Ectodermal cell (in vitro differentiated cells): ENCODE results near the gene BDKRB2.

Source experiments
- H3K27ac ChIP-seq: 2 replicates; pipeline ENCODE4 v1.7.0; 2013; ENCODE audit warnings: mild to moderate bottlenecking, low read depth, low read length; ENCODE audit not compliant: insufficient read depth, poor library complexity, severe bottlenecking
- H3K27me3 ChIP-seq: 2 replicates; pipeline ENCODE4 v1.7.0; 2013; ENCODE audit warnings: mild to moderate bottlenecking, low read length; ENCODE audit not compliant: insufficient read depth, control insufficient read depth, poor library complexity, severe bottlenecking
- H3K36me3 ChIP-seq: one replicate; pipeline ENCODE4 v1.7.0; 2013; ENCODE audit warnings: low read length; ENCODE audit not compliant: control insufficient read depth, insufficient read depth
- H3K4me1 ChIP-seq: one replicate; pipeline ENCODE4 v1.7.0; 2013; ENCODE audit warnings: low read length; ENCODE audit not compliant: control insufficient read depth, insufficient read depth
- H3K4me3 ChIP-seq: 2 replicates; pipeline ENCODE4 v1.7.0; 2013; ENCODE audit warnings: low read depth, low read length, control low read depth; ENCODE audit not compliant: insufficient read depth
- H3K9me3 ChIP-seq: 2 replicates; pipeline ENCODE4 v1.7.0; 2013; ENCODE audit warnings: mild to moderate bottlenecking, low read length, moderate library complexity; ENCODE audit not compliant: control insufficient read depth
- WGBS, 2 experiments: methylation state at CpG; one replicate each; pipeline ENCODE4 v1.1.7; 2013; ENCODE audit warnings: missing lambda C conversion rate in 2 of 2; 5-methylcytosine and 5-hydroxymethylcytosine counted together

Gene BDKRB2

GRCh38 chr14:96201157-96201556 is 3.5 kb upstream of the BDKRB2 start:
- H3K9me3 ChIP-seq, result no peaks in the 10 kb centered on the region
- no peak overlapping the region for H3K4me3 ChIP-seq
- peaks cover 9% of the 10 kb centered on the region for H3K27me3 ChIP-seq
- H3K27ac ChIP-seq, result no peak overlapping the region
- no peaks in the 10 kb centered on the region for H3K36me3 ChIP-seq
- peaks cover 4% of the 10 kb centered on the region for H3K4me1 ChIP-seq
- 94% methylated on average over 8 of the region's 8 CpGs for WGBS, 2 experiments

- peaks cover 9% of the 10 kb centered on the region for H3K27me3 ChIP-seq
- no peak overlapping the region for H3K27ac ChIP-seq
- H3K9me3 ChIP-seq, result no peaks in the 10 kb centered on the region
- peaks cover 4% of the 10 kb centered on the region for H3K4me1 ChIP-seq
- 85 to 87% methylated on average over 10 of the region's 10 CpGs for WGBS, 2 experiments
- no peak overlapping the region for H3K4me3 ChIP-seq
- H3K36me3 ChIP-seq, result no peaks in the 10 kb centered on the region
Measured at GRCh38 chr14:96201965-96202364, 2.7 kb upstream of the BDKRB2 start.

- no peak overlapping the region for H3K4me3 ChIP-seq
- H3K9me3 ChIP-seq, result no peaks in the 10 kb centered on the region
- H3K27me3 ChIP-seq, result peaks cover 9% of the 10 kb centered on the region
- no peak overlapping the region for H3K27ac ChIP-seq
- no peaks in the 10 kb centered on the region for H3K36me3 ChIP-seq
- peaks cover 4% of the 10 kb centered on the region for H3K4me1 ChIP-seq
- 91 to 93% methylated on average over 11 of the region's 11 CpGs for WGBS, 2 experiments
Measured at GRCh38 chr14:96202441-96203094, 2.1 kb upstream of the BDKRB2 start.

GRCh38 chr14:96203116-96203515 is 1.5 kb upstream of the BDKRB2 start:
- no peaks in the 10 kb centered on the region for H3K9me3 ChIP-seq
- peaks cover 9% of the 10 kb centered on the region for H3K27me3 ChIP-seq
- no peak overlapping the region for H3K4me3 ChIP-seq
- WGBS, 2 experiments, result 96 to 97% methylated on average over 3 of the region's 3 CpGs
- peaks cover 4% of the 10 kb centered on the region for H3K4me1 ChIP-seq
- H3K27ac ChIP-seq, result no peak overlapping the region
- no peaks in the 10 kb centered on the region for H3K36me3 ChIP-seq

GRCh38 chr14:96203635-96204034 is 1.0 kb upstream of the BDKRB2 start:
- 91 to 93% methylated on average over 1 of the region's 1 CpG for WGBS, 2 experiments
- H3K36me3 ChIP-seq, result no peaks in the 10 kb centered on the region
- H3K27me3 ChIP-seq, result peaks cover 9% of the 10 kb centered on the region
- peaks cover 4% of the 10 kb centered on the region for H3K4me1 ChIP-seq
- no peak overlapping the region for H3K4me3 ChIP-seq
- H3K9me3 ChIP-seq, result no peaks in the 10 kb centered on the region
- H3K27ac ChIP-seq, result no peak overlapping the region

GRCh38 chr14:96205059-96205977 is 679 bp downstream of the BDKRB2 start:
- Histone ChIP-seq H3K4me1 (peaks cover 4% of the 10 kb centered on the region), H3K4me3 (peak overlapping the region; percentile 42), H3K9me3 (no peaks in the 10 kb centered on the region), H3K27ac (no peak overlapping the region), H3K27me3 (peaks cover 9% of the 10 kb centered on the region), H3K36me3 (no peaks in the 10 kb centered on the region)
- 36 to 37% methylated on average over 21 of the region's 21 CpGs for WGBS, 2 experiments

GRCh38 chr14:96205978-96206360 is 1.3 kb downstream of the BDKRB2 start:
- Histone ChIP-seq H3K4me1 (peaks cover 4% of the 10 kb centered on the region), H3K27ac (no peak overlapping the region), H3K36me3 (no peaks in the 10 kb centered on the region), H3K4me3 (no peak overlapping the region), H3K9me3 (no peaks in the 10 kb centered on the region), H3K27me3 (peaks cover 9% of the 10 kb centered on the region)
- WGBS, 2 experiments, result 70 to 72% methylated on average over 6 of the region's 6 CpGs

GRCh38 chr14:96206461-96206860 is 1.8 kb downstream of the BDKRB2 start:
- H3K27me3 ChIP-seq, result peaks cover 9% of the 10 kb centered on the region
- H3K27ac ChIP-seq, result no peak overlapping the region
- H3K36me3 ChIP-seq, result no peaks in the 10 kb centered on the region
- H3K9me3 ChIP-seq, result no peaks in the 10 kb centered on the region
- WGBS, 2 experiments, result 88% methylated on average over 8 of the region's 8 CpGs
- H3K4me1 ChIP-seq, result peaks cover 4% of the 10 kb centered on the region
- H3K4me3 ChIP-seq, result no peak overlapping the region

GRCh38 chr14:96207686-96208085 is 3.0 kb downstream of the BDKRB2 start:
- WGBS, 2 experiments, result 95 to 96% methylated on average over 5 of the region's 5 CpGs
- peaks cover 4% of the 10 kb centered on the region for H3K4me1 ChIP-seq
- peaks cover 9% of the 10 kb centered on the region for H3K27me3 ChIP-seq
- no peaks in the 10 kb centered on the region for H3K36me3 ChIP-seq
- H3K4me3 ChIP-seq, result no peak overlapping the region
- H3K27ac ChIP-seq, result no peak overlapping the region
- H3K9me3 ChIP-seq, result no peaks in the 10 kb centered on the region

GRCh38 chr14:96208739-96209138 is 4.1 kb downstream of the BDKRB2 start:
- H3K27ac ChIP-seq, result no peak overlapping the region
- no peaks in the 10 kb centered on the region for H3K36me3 ChIP-seq
- peaks cover 6% of the 10 kb centered on the region for H3K27me3 ChIP-seq
- H3K4me1 ChIP-seq, result peaks cover 4% of the 10 kb centered on the region
- H3K4me3 ChIP-seq, result no peak overlapping the region
- WGBS, 2 experiments, result 93 to 95% methylated on average over 12 of the region's 12 CpGs
- H3K9me3 ChIP-seq, result no peaks in the 10 kb centered on the region
